Stimulated activated CD8-positive, alpha-beta memory T cell treated with anti-CD3 and anti-CD28 coated beads, Interleukin-15, amount 100 ng/mL, for 24 hours (primary cell): ENCODE results near the gene COL7A1.
A peak's percentile ranks its signal among the peaks of the same experiment; 100 is the strongest.
"Not testable (repeated sequence)": the region's sequence is repeated elsewhere in the genome, so short reads cannot be mapped to it uniquely, and the experiment has no call there.

Experiments
- DNase-seq: peaks from one replicate; pipeline ENCODE4 v3.0.0-alpha.2; 2020; ENCODE audit warnings: low read depth

The COL7A1 gene

DNA sequence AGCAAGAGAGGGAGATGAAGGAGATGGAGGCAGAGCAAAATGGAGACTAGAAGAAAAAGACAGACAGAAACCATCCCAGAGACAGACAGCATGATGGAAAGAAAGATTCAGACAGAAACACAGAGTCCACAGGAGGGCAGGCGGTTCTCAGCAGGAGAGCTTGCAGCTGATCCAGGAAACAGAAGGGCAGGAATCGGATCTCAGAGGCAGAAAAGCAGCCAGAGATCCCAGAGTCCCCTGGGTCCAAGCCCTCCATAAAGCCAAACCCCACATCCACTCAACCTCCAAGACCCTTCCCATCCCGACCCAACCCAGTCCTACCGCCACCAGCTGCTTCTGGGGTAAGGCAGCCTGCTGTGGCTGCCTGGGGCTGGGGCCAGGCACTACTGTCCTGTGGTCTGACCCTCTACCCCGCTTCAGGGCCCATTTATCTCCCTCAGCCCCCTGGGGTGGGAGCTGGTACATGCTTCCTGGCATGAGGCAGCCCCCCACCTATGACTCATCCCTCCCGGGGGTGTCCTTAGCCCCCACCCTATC, 31.7 kb downstream of the COL7A1 start, which contains the start of gene UCN2:
TSS of gene UCN2 (minus strand) at position 400 of the 537 bp plus-strand sequence. CDS start 657 bp downstream, outside the sequence.
- DNase-seq, result no peak

DNA sequence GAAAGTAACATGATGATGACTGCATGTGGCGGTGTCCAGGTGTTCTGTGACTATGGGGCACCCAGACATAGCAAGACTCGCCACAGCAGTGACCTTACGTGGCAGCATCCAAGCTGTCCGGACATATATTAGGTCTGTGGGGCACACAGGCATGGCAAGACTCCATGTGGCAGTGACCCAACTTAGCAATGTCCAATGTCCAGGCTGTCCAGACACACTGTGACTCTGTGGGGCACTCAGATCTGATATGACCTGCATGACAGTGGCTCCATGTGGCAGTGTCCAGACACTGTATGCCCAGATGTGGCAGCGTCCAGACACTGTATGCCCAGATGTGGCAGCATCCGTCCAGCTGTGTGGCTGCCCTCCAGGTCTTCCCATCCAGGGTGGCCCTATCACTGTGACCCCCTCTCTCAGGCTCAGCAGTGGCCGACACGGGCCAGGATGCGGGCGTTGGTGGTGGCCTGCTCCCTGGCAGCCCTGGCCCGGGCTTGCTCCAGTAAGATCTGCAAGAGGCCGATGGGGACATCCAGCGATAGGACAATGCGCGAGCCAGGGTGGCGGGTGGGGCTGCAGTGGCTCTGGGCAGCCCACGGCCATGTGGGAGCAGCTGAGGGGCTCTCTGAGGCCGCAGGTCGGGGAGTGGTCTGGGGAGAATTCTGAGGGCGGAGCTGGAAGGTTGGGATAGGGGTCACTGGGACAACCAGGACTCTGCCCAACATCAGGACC, 32.6 kb downstream of the COL7A1 start:
- DNase-seq, result no peak

DNA sequence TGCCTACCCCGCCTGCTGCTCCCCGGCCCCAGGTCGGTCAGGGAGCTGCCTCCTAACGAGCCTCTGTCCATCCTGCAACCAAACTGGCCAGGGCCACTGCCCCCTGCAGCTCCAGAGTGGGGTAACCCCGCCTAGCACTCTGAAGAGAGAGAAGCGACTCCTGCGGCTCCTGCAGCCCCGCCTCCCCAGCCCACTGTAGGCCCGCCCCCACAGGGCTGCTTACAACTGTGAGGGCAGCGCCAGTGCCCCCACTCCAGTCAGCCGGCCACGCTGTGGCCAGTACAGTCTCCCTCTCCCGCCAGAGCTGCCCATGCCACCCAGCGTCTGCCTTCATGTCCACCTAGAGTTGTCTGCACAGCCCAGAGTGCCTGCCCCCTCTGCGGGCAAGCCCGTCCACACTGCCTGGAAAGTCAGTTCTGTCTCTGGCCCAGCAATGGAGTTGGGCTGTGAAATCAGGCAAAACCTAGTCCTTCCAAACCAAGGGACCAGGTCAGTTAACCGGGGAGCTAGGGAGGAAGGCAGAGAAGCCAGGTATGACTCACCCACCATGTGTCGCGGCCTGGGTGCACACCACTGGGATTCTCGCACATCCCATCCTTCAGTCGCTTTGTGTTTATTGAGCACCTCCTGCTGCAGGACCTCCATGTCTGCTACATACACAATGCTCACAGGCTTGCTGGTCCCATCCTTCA, 33.9 kb downstream of the COL7A1 start:
- DNase-seq, result no peak

DNA sequence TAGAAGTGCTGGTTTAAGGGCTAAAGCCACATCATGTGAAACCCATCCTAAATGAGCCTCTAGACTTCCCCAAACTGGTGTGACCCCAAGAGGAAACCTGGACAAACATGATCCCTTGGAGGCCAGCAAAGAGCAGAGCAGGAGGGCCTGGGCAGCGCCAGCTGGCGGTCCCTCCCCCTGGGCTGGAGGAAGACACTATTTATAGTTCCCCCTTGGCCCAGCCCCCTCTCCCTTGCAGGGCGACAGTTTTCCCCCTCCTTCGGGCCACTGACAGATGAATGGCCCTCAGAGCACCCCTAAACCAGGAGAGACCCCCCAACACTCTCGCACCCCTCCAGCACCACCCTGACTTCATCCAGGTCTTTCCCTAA, 34.5 kb downstream of the COL7A1 start:
- DNase-seq, result no peak

DNA sequence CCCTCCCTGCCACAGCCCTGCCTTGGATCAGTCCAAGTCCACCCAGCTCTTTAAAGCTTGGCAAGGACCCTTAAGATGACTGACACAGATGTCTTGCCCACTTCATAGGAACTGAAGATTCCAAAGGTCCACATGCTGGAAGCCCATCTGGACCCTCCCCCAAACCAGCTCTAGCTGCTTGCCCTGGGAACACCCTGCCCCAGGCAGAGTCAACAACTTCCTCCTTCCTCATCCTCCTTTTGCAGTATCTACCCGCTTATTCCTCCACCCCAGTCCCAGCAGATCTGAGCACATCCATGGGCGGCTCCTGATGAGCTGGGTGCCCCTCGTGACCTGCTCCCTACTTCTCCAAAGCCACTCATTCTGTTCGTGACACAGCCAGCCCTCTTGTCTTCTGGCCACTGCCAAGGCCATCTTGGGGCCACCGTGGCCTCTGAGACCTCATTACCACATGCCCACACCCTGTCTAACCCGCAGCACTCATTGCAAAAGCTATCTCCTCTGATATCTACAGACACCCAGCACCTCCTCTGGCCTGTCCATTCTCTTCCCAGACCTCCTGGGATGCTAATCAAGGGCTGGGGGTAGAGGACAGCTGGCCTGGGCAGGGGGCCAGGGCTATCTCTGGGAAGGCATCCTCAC, 36.5 kb downstream of the COL7A1 start:
- no peak for DNase-seq

DNA sequence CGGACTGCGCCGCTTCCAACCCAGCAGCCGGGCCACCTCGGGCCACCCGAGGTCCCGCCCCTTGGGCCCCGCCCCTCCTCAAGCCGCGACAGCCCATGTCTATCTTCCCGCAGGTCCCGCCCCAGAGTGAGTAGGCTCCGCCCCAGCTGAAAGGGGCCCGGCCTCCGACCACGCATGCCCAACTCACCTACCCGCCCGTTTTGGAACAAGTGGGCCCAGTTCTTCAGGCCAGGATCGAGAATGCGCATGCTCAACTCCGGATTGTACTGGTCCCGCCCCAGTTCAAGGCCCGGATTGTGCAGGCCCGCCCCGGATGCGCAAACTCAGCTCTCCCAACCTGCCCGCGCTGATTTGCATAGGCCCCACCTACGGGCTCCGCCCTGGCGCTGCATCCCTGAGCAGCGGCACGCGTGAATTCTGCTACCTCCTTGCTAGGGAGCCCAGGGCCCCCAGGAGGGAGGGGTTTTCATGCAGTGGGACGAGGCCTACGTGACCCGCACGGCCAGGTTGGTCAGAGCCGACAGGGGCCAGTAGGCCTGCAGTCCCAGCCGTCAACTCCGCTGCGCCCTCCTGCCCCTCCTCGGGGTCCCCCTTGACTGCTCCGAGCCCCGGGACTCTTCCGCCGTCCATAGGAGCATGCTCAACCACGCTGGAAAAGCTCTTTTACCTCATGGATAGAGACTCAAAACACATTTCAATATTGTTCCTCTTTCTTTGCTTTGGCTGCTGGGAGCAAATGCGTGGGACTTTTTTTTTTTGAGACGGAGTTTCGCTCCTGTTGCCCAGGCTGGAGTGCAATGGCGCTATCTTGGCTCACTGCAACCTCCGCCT, 38.1 kb downstream of the COL7A1 start, which contains the start of gene PFKFB4:
TSS of gene PFKFB4 (minus strand) at position 8 of the 831 bp plus-strand sequence. CDS start 26 bp downstream, outside the sequence.
- peak; percentile 95 for DNase-seq

DNA sequence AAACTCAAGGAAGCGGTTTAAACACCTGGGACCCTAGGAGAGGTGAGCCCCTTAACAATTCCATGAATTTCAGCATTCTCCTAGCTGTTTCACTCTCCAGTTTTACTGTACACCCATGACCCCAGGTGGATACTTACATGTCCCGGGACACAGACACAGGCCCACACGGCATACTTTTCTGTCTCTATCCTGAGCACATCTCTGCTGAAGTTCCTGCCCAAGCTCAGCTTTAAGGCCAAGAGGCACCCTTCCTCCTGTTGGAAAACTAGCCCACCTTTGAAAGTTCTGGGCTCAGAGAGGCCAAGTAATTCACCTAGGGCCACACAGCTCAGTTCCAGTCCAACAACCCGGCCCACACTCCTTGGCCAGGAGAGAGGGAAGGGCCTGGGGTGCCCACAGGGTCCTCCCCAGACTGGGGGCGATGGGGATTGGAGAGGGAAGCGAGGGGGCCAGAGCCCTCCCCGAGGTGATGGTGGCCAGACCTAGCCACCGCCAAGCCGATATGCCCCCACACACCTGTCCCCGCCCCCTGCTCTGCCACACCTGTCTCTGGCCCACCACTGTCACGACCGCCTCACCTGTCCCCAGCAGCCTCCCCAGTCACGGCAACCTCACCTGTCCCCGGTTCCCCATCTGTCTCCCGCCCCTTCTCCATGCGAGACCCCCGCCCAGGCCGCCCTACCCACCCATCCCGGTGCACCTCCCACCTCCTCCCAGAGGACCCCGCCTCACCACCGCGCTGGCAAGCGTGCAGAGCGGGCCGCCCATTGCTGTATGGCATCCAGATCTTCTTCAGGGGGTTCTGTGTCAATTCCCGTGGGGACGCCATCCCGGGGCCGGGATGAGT, 39.0 kb downstream of the COL7A1 start:
- no peak for DNase-seq

DNA sequence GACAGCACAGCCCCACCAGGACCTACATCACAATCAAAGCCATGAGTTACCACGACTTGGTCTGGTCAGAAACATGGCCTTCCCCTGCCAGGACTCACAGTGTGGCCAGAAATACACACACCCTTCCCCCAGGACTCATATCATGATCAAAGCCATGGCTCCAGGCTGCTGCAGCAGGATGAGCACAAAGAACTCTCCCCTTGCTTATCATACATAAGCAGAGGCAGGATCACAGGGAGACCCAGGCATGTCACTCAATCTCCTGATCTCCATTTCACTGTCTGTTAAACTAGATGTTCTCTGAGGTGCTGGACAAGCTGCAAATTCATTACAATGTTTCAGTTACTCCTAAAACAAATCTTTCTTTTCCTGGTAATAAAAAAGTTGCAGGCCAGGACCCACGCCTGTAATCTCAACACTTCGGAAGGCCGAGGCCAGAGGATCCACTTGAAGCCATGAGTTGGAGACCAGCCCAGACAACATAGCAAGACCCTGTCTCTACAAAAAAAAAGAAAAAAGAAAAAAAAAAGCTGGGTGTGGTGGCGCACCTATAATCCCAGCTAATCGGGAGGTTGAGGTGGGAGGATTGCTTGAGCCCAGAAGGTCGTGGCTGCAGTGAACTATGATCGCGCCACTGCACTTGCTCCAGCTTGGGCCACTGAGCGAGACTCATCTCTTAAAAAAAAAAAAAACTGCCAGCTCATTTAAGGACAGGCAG, 39.7 kb downstream of the COL7A1 start:
- no peak for DNase-seq

DNA sequence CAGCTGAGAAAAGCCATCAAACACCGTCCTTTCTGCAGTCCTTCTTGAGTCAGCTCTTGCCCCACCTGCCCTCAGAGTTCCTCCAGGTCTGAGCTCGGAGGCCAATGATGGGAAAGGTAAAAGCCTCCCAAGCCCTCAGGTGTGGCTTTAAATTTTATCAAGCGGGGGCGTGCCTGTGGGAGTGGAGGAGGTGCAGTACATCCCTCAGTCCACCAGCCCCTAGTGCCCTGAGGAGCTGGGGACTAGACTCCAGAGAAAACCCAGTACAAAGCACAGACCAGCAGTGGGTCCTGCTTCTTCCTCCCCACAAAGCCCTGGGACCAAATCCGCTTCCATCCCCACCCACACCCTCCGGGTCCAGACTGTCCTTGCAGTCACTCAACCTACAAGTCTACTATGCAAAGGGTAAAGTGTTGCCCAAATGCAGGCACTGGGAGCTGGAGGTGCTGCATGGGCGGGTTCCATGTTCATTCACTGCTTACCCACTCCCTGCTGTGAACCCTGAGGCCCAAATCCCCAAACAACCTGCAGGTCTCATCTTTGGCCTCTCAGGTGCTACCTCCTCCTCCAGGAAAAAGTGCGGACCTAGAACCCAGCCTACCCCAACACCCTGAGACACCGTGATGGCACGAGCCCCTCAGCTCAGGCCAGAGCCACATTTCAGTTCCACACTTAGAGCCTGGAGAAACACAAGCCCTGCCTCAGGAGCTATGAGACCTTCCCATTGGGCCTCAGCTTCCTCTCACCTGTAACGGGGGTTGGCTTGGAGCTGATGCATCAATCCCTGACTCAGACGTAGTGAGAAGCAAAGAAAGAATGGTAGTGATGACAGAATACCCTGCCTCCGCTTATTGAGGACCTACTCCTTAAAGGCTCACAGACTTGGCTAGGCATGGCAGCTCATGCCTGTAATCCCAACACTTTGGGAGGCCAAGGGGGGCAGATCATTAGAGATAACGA, 41.0 kb downstream of the COL7A1 start:
- DNase-seq, result no peak

DNA sequence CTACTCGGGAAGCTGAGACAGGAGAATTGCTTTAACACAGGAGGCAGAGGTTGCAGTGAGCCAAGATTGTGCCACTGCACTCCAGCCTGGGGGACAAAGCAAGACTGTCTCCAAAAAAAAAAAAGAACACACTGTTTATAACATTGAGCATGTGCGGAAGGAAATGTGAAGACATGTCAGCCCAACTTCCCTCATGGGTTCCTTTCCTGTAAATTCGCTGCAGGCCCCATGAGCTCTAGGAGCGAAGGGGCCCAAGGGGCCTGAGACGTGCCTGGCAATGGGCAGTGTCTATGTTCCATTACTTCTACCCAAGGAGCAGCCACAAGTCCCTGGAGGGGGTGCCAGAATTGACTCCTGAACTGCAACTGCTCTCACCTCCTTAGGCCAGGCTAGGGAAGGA, 41.8 kb downstream of the COL7A1 start:
- no peak for DNase-seq

DNA sequence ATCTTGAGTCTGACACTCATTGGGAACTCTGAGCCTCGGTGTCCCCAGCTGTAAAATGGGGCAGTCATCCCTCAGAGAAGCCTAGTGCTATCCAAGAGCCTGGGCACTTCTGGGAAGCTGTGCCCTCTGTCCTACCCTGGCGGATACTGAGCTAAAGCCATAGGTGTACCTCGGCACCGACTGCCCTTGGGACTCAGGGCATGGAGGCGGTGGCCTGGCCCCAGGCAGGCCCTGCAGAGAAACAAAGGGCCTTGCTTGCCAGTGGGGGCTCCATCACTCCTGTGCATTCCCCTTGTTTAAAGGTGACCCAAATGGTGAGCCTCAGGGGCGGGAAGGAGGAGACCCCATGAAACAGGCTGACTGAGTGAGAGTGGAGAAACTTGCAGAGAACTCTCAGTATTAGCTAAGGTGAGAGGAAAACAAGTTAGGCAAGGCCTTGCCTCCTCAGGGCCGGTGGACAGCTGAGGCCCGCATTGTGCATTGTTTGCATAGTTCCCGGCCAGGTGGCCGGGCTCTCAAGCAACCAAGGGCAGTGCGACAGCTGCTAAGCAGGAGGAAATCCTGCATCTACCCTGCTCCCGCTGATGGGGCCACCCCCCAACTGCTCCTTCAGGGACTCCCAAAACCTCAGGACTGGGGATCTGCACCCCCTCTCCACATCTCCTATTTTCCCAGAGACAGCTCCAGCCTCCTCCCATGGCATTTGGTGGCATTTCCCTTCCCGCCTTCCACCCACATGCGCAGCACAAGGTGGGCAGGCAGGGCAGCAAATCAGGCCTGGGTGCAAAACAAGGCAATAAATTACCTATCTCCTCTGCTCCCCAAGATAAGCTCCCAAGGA, 42.8 kb downstream of the COL7A1 start:
- DNase-seq, result no peak

DNA sequence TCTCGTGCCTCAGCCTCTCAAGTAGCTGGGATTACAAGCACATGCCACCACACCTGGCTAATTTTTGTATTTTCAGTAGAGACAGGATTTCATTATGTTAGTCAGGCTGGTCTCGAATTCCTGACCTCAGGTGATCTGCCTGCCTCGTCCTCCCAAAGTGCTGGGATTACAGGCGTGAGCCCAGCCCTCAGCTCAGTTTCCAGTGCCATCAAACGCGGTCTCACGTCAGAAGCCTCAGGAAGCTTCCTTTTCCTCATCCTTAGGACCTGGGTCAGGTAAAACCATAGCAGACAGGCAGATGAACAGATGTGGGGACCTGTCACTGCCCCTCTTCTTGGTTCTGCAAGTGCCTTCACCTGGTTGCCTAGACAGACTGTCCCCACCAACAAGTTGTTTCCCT, 43.5 kb downstream of the COL7A1 start:
- not testable (repeated sequence) for DNase-seq

DNA sequence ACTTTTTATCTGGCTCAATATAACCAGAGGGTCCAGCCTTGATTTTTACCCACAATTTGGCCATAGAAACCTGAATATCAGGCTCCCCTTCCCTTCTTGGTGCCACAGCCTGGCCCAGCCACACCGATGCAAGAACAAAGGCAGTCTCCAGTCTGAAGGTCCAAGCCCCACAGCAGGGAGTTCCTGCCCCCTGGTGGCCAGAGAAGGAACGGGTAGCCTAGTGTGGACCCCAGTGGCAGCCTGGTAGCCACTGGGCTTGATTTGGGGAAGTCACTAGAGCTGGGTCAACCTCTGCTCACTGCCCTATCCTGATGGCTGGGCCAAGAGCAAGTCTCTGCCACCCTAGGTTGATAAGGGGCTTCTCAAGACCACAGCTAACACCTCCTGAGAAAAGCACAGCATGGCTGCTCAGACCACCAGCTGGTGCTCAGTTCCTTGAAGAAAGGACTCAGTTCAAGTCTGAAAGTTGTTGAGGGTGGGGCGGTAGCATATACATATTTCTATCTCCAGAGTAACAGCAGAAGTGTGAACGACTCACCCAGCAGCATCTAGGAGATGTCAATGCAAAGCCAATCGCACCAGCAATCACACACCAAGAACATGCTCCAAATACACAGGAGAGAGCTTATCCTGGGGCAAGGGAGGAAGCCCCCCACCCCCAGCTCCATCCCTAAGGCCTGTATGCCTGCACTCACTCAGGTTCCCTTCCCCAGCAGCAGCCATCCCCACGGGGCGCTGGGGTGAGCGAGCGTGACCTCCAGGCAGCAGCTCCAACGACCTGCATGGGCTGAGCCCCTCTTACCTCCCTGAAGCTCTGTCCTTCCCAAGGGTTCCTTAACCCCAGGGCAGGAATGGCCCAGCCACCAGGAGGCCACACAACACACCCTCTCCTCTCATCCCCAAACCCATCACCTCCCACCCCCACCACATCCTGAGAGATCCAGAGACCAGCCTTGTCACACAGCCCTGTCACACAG, 46.1 kb downstream of the COL7A1 start:
- DNase-seq, result peak; percentile 75

DNA sequence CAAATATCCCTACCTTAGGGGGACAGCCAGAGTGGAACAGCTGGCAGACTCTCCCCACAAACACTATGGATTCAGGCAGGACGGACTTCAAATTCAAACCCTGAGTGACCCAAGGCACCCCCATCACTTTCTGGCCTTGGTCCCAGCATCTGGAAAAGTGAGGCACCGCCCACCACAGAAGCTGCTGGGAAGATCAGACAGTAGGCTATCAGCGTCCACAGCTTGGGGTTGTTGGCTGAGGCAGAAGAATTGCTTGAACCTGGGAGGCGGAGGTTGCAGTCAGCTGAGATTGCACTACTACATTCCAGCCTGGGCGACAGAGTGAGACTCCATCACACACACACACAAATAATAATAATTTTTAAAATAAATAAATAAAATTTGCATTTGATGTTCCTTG, 47.0 kb downstream of the COL7A1 start:
- DNase-seq, result no peak

DNA sequence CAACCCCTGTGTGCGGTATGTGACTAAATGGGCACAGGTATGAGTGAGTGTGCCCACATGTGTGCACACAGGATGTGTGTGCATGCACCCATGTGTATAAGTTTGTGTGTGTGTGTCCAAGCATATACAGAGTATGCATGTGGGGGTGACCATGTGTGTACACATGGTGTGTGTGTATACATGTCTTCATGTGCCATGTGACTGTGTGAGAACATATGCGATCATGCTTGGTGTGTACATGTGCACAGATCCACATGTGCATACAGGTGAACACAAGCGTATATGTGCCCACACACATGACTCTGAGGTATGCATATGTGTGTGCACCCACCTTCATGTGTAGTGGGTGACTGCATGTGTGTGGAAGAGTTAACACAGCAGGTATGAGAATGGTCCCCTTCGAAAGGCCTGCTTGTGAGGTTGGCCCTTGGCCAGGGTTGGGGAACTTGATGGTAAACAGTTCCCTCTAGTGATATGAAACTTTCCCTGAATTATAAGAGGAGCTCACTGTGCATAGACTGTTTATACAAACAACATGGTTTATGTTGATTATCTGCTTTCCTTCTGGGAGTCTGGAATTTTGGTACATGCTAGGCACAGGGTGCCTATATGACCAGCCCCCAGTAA, 48.8 kb downstream of the COL7A1 start:
- no peak for DNase-seq

DNA sequence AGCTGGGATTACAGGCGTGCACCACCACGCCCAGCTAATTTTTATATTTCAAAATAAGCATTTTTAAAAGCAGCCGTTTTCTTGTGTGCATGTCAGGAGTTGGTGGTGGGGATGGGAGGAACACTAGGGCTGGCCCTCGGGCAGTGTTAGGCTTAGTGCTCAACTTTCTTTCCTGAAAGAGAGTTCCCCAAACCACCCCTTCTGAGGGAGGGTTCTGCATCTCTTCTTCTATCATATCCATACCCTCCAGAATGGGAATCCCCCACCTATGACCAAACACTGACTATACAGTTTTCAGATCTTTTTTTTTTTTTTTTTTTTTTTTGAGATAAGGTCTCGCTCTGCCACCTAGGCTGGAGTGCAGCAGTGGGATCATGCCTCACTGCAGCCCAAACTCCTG, 51.0 kb downstream of the COL7A1 start:
- DNase-seq, result no peak
